Uterus (tissue), 4 donors: ENCODE measurements around the gene NBPF10. TPM values are rescaled to one million over a fixed set of nuclear protein-coding genes. Genes with fewer than 3 reads are reported as not detected.
"Not testable (repeated sequence)": the region's sequence is repeated elsewhere in the genome, so short reads cannot be mapped to it uniquely, and the experiment has no call there.

ENCODE experiments used
- DNase-seq, 2 donors: peaks; one replicate each; pipeline ENCODE4 v3.0.0-alpha.2; 2019 to 2020
- H3K27ac ChIP-seq, 2 donors: fragments of 200-600 bp; sonication (generic); 1 replicate in 1 of 2; 2 replicates in 1 of 2; pipeline ENCODE4 v1.5.1; 2016 to 2018
- H3K27me3 ChIP-seq, 2 donors: fragments of 200-600 bp; sonication (generic); one replicate each; pipeline ENCODE4 v1.5.1; 2018 to 2019; ENCODE audit warnings: control low read depth in 1 of 2
- H3K36me3 ChIP-seq, 2 donors: fragments of 200-600 bp; sonication (generic); one replicate each; pipeline ENCODE4 v1.5.1; 2019; ENCODE audit warnings: control low read depth in 1 of 2
- H3K4me1 ChIP-seq, 2 donors: fragments of 200-600 bp; sonication (generic); one replicate each; pipeline ENCODE4 v1.5.1; 2018 to 2019; ENCODE audit warnings: control low read depth in 1 of 2
- H3K4me3 ChIP-seq, 2 donors: fragments of 200-600 bp; sonication (generic); 1 replicate in 1 of 2; 2 replicates in 1 of 2; pipeline ENCODE4 v1.5.1; 2018 to 2019; ENCODE audit warnings: mild to moderate bottlenecking in 1 of 2
- H3K9me3 ChIP-seq, 2 donors: fragments of 200-600 bp; sonication (generic); one replicate each; pipeline ENCODE4 v1.5.1; 2019; ENCODE audit warnings: control low read depth in 1 of 2
- CTCF ChIP-seq, 4 experiments: fragments of 200-600 bp in 2 of 4; fragments of 450-650 bp in 2 of 4; sonication (generic) in 2 of 4; IDR thresholded peaks; one replicate each; pipeline ENCODE4 v1.5.1; 2016 to 2019; ENCODE audit warnings: antibody characterized with exemption in 4 of 4, mild to moderate bottlenecking in 2 of 4, moderate library complexity in 1 of 4
- intact Hi-C: fragments of 100-400 bp; cut with DNase I; formaldehyde crosslinking; loops from one replicate; pipeline ENCODE4 v1.15.1; 2023; ENCODE audit warnings: low total_unique reads
- total RNA-seq, 4 donors: library from RNA; depleted of rRNA in 3 of 4; stranded (reverse); fragments of >200 nt in 3 of 4; gene quantifications; one replicate each; pipeline versions ENCODE4 v1.1.0 to v1.2.4, GENCODE V29; 2014 to 2023
- donor health status: DM: yes; HTN: yes; CAD: no.

NBPF10 gene
- total RNA-seq: 1 to 10 TPM in 3 of 4 donors, not detected in 1; 1.3 to 4.0 (median 2.8) TPM

GRCh38 chr1:146144465-146144864 lies at the start of gene NBPF10:
Gene NBPF10 (minus strand): TSS chr1:146144804. CDS start chr1:146144769, 35 bp downstream.
- H3K27me3 ChIP-seq, intact Hi-C loops, H3K9me3 ChIP-seq, H3K36me3 ChIP-seq, H3K4me3 ChIP-seq, H3K4me1 ChIP-seq, DNase-seq, H3K27ac ChIP-seq: not testable (repeated sequence)
- TF ChIP-seq CTCF (IDR thresholded peaks at IDR 0.05): peak in 1 of 4 experiments; percentile 13

- H3K4me3 ChIP-seq, H3K9me3 ChIP-seq, H3K36me3 ChIP-seq, H3K27me3 ChIP-seq, intact Hi-C loops, H3K4me1 ChIP-seq: not testable (repeated sequence)
- peak overlapping the region; percentile 72 to 76 for H3K27ac ChIP-seq
- DNase-seq: peak; percentile 71 to 80
Observed at GRCh38 chr1:146174531-146174930, 29.9 kb upstream of the NBPF10 start.

GRCh38 chr1:146167740-146168139 lies 23.1 kb upstream of the NBPF10 start:
- H3K9me3 ChIP-seq, H3K27ac ChIP-seq, H3K27me3 ChIP-seq, DNase-seq, H3K36me3 ChIP-seq, H3K4me3 ChIP-seq, intact Hi-C loops, H3K4me1 ChIP-seq: not testable (repeated sequence)

GRCh38 chr1:146167273-146167672 lies 22.7 kb upstream of the NBPF10 start:
- intact Hi-C loops, H3K4me3 ChIP-seq, H3K9me3 ChIP-seq, H3K4me1 ChIP-seq, H3K27me3 ChIP-seq, DNase-seq, H3K36me3 ChIP-seq, H3K27ac ChIP-seq: not testable (repeated sequence)

Other genes with a start within 250 kb of the NBPF10 start
- gene ITGA10, start 234.8 kb downstream of the NBPF10 start, total RNA-seq: 10 to 100 TPM in 1 of 4 donors, 1 to 10 TPM in 3; 2.7 to 19.9 (median 4.0) TPM
- 10 to 100 TPM; 26.1 to 46.3 (median 36.0) TPM for gene PEX11B, start 226.1 kb downstream of the NBPF10 start, total RNA-seq
- gene RBM8A, start 217.3 kb downstream of the NBPF10 start, total RNA-seq: 100 to 1,000 TPM; 118 to 226 (median 146) TPM
- gene LIX1L, start 186.8 kb downstream of the NBPF10 start, total RNA-seq: 10 to 100 TPM; 12.3 to 69.0 (median 32.2) TPM
- 1 to 10 TPM in 1 of 4 donors, under 1 TPM in 3; 0.26 to 5.0 (median 0.61) TPM for gene ANKRD34A, start 180.2 kb downstream of the NBPF10 start, total RNA-seq
- 10 to 100 TPM in 2 of 4 donors, 1 to 10 TPM in 2; 3.3 to 28.1 (median 8.6) TPM for gene POLR3GL, start 180.1 kb downstream of the NBPF10 start, total RNA-seq
- 1,000 to 10,000 TPM in 3 of 4 donors, 100 to 1,000 TPM in 1; 731 to 1,940 (median 1,478) TPM for gene TXNIP, start 148.2 kb downstream of the NBPF10 start, total RNA-seq
- gene HJV, start 123.1 kb downstream of the NBPF10 start, total RNA-seq: not detected
- gene NOTCH2NLA, start 84.2 kb upstream of the NBPF10 start, total RNA-seq: 100 to 1,000 TPM in 1 of 4 donors, 10 to 100 TPM in 3; 27.9 to 125 (median 54.2) TPM